Skin of body (tissue), 2 donors: ENCODE results near the gene KCNC4. TPM values are rescaled to one million over a fixed set of nuclear protein-coding genes. Genes with fewer than 3 reads are reported as not detected.

Experiments used
- DNase-seq: peaks from one replicate; lab custom pipeline; 2025; lab: John Stamatoyannopoulos, UW
- total RNA-seq: library from RNA; depleted of rRNA; stranded (reverse); fragments of >200 nt; gene quantifications from one replicate; pipeline ENCODE4 v1.2.3, GENCODE V29; 2014

Gene KCNC4
- 1.5 TPM for total RNA-seq

DNA sequence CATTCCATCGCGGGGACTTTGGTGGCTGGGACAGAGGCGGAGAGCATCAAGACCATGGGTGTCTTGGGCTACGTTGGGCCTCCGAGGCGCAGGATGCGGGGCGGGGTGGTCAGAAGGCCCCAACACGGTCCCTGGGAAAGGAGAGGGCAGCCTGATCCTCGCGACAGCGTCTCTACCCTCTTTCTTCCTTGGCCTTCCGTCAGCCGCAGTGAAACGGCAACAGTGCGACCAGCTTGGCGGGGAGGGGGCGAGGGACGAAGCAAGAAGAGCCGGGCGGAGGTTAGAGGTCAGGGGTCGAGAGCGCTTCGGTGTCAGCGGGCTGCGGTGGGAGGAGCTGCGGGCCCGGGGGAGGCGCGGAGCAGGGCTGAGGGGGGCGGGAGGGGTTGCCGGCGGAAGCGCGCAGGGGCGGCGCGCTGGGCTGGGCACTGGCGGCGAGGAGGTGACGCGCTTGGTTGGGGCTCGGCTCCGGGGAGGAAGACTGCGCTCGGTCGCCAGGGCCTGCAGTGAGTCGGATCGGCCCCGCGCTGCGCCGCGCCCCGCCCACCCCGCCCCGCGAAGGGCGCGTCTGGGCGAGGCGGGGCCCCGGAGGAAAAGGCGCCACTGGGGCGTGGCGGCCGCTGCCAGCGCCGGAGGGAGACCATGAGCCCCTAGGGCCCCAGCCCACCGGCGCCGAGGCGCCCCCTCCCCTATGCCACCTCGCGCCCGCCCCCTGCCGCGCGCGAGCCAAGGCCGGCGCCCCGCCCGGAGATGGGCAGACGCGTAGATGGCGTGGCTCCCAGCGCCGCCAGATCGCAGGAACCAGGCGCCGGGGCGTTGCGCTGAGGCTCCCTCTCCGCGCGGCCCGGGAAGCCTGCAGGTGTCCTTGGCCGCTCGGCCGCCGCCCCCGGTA is at the start of gene KCNC4:
Gene KCNC4 (plus strand): TSS at position 600 of the 889 bp plus-strand sequence. CDS start 1,186 bp downstream, outside the sequence.
- peak; percentile 56 for DNase-seq

DNA sequence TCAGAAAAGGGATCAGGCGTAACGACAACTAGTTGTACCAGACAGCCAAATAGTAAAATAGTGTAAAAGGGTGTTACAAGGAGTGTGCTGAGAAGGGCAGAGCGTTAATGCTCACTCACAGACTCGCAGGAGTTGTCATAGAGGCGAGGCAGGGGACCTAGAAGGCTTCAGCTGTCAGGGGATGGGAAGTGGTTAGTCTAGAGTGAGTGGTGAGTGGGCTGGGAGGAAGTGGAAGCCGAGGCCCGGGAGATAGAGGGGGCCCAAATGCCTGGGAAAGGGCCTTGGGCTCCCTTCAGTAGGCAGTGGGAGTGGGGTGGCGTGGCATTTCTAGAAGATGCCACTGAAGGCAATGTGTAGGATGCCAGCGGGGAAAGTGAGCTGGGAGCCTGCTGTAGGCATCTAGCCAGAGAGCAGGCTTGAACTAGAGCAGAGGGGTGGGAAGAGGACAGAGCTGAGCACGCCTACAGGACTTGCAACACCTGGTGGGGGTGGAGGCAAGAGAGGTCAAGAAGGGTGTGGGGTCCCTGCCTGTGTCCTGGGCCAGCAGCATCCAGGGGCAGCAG is 49.5 kb upstream of the KCNC4 start:
- DNase-seq: no peak

DNA sequence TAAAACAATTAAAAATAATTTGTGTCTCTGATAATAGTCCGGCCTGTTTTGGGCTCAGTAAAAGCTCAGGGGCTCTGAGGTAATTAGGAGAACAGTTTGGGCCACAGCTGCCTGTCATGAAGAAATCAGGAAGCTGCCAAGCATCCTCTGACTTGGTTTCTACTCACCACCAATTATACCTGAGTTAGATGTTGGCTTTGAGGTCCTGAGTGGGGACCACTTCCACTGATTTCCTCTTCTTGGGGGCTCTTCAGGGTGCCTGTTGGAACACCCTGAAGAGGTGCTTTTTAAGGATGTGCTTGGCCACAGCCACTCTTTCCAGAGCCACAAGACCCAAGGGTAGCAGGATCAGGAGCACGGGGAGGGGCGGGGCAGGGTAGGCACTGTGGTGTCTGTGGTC is 48.9 kb upstream of the KCNC4 start:
- DNase-seq: no peak

DNA sequence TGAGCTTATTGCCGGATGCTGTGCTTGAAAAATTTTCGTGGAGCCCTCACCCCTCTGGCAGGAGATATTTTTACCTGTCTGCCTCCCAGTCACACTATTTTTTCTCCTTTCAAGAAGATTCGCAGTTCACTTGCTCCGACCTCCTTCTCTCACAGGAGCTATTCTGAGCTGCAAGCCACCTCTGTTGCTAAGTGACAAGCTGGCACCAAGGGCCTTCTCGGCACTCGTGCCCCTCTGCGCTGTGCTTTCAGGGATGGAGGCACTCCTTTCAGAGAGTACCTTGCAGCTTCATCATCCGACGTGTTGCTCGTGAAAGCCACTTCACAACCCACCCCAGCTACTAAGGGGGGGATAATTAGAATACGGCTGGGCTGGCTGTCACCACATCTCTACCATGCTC is 48.3 kb upstream of the KCNC4 start:
- DNase-seq: no peak

DNA sequence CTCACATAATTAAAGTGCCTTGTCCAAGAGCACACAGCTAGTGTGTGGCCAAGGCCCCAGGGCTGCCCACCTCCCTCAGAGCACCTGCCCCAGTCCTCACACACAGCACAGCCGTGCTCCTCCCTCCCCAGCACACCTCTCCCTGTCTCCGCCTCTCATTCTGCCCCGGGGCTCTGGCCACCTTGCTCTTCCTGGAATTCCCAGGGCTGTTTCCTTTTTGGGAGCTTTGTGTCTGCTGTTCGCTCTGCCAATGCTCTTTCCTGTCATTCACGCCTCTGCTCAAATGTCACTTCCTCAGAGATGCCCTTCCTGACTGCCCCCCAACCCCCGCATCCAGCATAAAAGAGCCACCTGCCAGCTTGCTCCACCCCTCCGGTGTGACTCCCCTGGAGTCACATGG is 46.5 kb upstream of the KCNC4 start:
- DNase-seq: no peak

DNA sequence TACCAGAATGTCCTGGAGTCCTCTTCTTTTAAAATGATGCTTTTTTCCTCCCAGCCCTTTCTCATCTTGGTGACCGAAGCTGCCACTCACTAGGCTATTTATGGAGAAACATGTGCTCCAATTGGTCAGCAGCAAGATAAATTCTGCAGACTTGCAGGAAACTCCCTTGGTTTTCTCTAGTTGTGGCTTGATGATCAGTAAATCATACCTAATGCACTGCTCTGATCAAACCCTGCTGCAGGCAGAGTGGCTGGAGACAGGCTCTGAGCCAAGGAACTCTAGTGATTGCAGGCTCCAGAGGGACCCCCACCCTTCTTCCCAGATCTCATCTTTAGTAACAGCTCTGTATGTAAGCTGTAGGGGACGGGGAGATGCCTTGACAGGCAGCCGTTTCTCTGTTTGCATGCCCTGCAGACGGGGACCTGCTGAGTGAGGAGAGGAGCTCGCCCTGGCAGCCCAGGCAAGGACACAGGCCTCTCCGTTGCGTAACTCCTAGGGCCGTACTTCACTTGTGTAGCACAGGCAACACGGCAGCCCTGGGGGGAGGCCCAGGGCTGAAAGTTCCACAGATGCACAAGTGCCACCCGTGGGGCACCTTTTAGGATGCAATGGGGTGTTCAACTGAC is 45.3 kb upstream of the KCNC4 start:
- no peak for DNase-seq

DNA sequence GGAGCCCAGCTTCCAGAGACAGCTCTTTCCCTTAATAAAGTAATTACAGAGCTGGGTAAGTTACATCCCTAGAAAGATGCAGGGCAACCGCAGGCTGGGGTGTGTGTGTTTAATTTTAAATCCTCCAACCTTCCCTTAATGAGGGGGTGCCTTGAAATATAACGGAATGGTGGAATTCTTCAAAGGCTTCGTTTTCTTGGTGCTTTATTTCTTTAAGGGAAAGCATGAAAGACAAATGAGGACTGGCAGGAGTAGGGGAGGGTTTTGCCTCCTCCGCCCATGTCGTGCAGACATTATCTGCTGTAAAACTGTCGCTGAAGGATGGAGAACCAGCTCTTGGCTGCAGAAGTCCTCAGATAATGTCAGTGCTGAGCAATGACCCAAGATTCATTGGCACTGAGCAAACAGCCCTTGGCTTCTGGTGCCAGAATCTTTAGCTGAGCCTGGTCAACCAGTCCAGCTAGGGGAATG is 44.3 kb upstream of the KCNC4 start:
- no peak for DNase-seq

DNA sequence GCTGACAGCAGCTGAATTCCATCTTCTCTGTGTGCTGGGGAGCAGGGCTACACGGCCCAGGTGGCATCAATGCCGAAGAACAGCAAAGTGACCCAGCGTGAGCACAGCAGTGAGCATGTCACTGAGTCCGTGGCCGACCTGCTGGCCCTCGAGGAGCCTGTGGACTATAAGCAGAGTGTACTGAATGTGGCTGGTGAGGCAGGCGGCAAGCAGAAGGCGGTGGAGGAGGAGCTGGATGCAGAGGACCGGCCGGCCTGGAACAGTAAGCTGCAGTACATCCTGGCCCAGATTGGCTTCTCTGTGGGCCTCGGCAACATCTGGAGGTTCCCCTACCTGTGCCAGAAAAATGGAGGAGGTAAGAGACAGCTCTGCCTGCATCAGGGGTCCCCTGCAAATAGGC is 43.3 kb upstream of the KCNC4 start:
- DNase-seq: no peak

DNA sequence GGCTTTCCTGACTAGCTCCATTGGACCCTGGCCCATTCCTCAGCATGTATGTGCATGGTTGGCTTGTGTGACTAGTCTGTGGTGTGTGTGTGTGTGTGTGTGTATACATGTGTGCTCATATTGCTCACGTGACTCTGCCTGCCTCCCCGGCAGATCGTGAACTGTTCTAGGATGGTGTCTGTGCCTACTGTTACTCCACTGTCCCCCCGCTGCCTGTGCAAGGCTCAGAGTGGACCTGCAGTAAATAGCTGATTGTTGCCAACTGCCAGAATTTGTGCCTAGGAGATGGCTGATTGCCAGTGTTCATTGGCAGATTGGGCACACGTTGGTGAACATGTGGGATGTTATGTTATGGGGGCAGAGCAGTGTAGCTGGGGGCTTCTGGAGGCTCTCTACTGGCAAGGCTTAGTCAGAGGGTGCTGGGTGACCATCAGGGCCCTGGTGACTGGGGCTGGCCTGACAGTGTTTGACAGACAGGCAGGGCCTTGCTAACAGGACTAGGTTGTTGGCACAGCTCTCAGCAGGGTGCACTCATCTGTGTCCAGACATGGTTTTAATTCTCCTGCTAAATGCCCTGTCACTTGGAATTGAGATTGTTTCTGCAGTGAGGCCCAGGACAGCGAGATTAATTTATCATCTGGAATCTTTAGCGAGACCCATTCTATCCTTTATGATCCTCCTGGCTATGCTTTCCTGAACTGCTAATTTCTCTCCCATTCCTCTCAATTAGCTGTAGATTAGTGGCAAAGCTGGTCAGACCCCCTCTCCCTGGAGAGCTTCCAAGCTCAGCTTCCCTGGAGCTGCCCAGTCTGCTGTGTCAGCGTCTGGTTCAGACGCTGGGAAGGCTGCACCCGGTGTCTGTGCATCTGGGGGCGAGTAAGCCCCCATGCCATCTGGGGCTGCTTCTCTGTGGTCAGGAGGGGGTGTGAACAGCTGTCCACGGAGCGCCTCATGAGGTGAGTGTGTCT is 39.1 kb upstream of the KCNC4 start:
- no peak for DNase-seq

DNA sequence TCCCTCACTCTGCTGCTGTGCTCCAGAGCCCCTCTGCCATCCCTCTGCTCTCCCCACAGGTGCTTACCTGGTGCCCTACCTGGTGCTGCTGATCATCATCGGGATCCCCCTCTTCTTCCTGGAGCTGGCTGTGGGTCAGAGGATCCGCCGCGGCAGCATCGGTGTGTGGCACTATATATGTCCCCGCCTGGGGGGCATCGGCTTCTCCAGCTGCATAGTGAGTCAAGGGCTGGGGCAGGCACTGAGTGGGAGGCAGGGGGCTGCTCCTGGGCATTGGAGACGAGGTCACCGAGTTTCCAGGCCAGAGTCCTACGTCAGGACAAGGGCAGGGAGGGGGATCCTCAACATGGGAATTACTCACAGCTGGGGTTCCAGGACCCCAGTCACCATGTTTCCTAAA is 38.1 kb upstream of the KCNC4 start:
- DNase-seq: no peak

DNA sequence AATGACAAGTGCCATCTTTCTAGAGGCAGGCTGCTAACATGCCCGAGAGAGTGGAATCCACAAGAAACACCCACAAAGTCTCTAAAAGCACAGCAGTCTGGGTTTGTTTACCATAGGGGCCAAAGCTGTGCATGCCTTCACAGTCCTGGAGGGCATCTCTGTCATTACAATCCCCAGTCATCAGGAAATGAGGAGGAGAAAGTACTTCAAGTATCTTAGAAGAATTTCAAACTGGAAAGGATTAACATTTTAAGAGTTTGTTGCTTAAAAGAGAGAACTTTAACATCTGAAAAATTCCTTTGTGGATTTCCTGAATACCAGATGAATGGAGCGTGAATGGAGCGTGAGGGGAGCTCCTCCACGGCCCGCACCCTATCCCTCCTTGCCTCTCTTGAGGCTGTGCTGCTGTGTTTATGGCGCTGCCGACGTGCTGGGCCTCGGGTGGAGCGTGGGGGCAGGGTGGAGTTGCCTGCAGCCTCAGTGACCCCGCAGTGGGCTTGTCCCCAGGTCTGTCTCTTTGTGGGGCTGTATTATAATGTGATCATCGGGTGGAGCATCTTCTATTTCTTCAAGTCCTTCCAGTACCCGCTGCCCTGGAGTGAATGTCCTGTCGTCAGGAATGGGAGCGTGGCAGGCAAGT is 36.5 kb upstream of the KCNC4 start:
- DNase-seq: no peak

DNA sequence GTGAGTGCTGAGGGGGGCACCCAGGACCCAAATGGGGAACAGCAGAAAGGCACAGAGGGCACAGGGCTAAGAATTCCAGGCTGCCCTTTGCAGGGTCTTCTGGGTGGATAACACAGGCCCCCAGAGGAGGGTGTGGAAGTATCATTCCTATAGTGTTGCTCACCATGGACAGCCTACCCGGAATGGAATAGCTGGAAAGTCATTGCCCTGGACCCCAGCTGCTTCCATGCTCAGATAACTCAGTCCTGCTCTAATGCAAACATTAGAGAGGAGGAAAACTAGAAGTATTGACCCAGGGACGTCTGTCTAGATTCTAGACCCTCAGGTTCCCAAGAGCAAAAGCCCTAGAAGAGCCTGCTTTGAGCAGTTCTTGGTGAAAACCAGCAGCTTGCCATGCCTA is 35.2 kb upstream of the KCNC4 start:
- DNase-seq: no peak

DNA sequence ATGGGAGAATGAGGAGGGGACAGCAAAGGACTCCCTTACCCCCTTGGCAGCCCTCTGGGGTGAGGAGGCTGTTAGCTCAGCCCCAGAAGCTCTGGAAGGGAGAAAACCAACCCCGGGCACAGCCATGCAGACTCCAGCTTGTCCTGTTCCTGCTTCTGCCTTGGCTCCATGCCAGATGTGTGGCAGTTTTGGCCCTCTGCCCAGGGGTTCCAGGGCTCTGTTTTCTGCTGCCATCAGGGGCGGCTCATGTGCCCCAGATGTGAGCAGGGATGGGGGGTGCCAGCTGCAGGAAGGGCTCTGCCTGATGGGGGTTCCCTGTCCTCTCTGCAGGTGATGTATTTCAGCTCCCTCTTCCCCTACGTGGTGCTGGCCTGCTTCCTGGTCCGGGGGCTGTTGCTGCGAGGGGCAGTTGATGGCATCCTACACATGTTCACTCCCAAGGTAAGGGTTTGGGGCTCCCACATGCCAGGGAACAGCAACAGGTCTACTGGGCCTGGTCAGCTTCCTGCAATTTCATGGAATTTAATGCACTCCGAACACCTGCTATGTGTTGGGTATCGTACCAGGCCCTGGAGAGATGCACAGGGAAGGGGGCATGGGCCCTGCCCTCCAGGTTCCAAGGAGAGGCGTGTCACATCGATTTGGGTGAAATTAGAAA is 33.7 kb upstream of the KCNC4 start:
- no peak for DNase-seq

DNA sequence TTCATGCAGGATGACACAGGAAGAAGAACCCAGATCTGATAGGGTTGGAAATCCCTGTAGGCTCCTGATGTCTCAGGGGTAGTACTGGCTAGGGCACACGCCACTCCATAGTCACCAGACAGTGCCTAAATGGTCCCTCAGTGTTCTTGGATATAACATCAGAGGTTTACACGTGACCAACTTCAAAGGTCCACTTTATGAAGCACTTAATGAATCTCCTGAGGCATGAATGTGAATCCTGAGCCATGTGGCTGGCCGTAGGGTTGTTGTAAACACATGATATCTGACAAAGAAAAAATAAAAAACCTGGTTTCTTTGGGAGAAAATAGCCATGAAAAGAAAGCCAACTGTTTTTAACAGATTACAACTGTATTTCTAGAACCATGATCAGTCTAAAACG is 32.3 kb upstream of the KCNC4 start:
- no peak for DNase-seq

DNA sequence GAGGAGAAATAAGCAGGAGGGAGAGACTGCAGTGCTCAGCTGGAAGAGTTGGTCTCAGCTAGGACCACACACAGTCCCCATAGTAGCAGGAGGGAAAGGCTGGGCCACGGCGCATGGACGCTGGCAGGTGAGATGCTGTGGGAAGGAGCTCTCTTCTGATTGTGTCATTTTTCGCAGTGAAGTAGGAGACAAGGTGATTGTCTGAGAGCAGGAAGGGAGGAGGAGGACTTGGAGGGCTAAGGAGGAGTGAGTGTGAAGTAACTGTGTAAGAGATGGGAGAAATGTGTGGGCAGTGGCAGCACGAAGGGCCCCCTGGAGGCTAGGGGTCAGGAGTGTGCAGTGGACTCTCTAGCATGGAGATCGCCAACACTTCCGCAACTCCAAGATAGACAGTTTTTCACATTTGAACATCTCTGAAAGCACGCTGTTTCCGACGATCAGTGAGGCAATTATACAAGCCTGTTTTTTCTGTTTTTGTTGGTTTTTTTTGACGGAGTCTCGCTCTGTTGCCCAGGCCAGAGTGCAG is 26.4 kb upstream of the KCNC4 start:
- DNase-seq: no peak

DNA sequence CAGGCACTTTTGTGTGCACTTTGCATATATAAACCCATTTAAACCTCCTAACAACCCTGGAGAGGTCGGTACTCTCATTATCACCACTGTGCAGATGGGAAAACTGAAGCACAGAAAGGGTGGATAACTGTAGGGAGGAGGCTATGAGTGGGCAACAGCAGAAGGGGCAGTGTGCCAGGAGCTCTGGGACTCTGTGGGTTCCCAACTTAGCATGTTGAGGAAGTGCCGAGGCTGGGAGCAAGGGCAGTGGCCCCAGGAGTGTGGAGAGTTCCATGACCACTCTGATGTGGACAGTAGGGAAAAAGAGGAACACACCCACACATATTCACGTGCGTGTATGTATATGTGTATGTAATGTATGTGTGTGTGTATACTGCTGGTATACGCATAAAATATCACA is 25.7 kb upstream of the KCNC4 start:
- DNase-seq: no peak

DNA sequence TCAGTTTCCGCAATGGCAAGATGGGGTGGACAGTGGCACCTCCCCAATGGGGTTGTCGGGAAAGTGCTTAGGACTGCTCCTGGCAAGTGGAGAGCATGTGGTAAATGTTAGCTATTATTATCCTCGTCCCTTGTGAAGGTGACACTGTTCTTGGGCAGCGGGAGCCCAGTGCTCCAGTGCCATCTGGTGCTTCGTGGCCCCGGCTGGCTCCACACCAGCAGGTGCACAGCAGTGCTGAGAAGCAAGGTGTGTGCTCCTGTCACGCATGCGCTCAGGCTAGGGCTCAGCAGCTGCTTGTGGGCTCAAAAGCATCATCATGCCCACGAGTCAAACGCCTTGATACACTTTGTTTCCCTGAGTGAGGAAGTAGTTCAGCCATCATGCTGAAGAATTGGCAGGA is 24.9 kb upstream of the KCNC4 start:
- DNase-seq: no peak

DNA sequence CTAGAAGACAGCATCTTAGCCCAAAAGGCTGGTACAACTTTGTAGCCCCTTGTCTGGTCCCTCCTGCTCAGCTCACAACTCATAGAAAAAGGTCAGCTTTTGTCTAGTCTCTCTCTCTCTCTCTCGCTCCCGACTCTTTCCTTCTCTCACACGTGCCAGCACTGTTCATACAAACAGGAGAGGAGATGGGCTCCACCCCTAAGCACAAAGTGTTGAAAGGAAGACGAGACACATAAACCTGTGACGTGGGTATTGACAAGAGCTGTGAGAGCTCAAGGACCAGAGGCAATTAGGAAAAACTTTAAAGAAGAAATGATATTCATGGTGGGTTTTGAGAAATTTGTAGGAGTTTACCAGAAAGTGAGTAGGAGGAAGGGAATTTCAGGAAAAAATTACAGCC is 23.6 kb upstream of the KCNC4 start:
- no peak for DNase-seq

DNA sequence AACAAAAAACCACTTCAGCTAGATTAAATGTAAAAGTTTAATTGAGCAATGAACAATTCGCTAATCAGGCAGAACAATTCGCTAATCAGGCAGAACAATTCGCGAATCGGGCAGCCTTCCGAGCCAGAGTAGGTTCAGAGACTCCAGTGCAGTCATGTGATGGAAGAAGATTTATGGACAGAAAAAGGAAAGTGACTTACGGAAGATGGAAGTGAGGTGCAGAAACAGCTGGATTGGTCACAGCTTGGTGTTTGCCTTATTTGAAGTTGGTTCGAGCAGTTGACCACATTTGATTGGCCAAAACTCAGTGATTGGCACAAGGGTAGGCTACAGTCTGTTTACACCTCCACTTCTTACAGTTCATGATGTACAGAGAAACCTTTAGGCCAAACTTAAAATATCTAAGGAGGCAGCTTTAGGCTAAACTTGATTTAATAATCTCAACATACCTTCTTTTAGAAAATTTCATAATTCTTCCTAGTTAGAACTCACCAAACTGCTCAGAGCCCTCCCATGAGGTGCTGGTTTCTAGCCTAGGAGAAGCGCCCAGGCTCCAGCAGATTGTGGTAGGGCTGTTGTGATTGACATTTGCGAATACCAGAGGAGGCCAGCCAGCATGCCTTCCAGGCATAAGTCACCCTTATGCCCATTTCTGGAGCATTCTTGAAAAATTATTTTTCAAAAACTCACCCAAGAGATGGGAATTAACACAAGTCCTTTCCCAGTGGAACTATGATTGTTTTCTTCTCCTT is 22.8 kb upstream of the KCNC4 start:
- no peak for DNase-seq
